HepG2 (cell line): ENCODE measurements around the gene NEK5. TPM values are rescaled to one million over a fixed set of nuclear protein-coding genes. Genes with fewer than 3 reads are reported as not detected.

Experiments
- FOSL2 ChIP-seq: sonication (generic); formaldehyde crosslinking; IDR thresholded peaks from 2 replicates; pipeline ENCODE4 v1.4.0; 2020; ENCODE audit warnings: missing genetic modification reagents
- FOXP4 ChIP-seq: sonication (generic); formaldehyde crosslinking; IDR thresholded peaks from 2 replicates; pipeline ENCODE4 v1.4.0; 2020; ENCODE audit warnings: missing genetic modification reagents
- HOXA7 ChIP-seq: sonication (generic); formaldehyde crosslinking; IDR thresholded peaks from 2 replicates; pipeline ENCODE4 v1.8.1; 2022; ENCODE audit warnings: mild to moderate bottlenecking, missing genetic modification reagents, moderate library complexity
- MNT ChIP-seq: fragments of 450-650 bp; IDR thresholded peaks from 2 replicates; pipeline ENCODE4 v1.6.1; 2016
- NBN ChIP-seq: fragments of 450-650 bp; conservative IDR thresholded peaks from 2 replicates; pipeline ENCODE4 v1.6.1; 2017
- NFKB2 ChIP-seq: sonication (generic); formaldehyde crosslinking; IDR thresholded peaks from 2 replicates; pipeline ENCODE4 v1.4.0; 2020; ENCODE audit warnings: missing genetic modification reagents, borderline replicate concordance
- SNRNP70 ChIP-seq: fragments of 200-400 bp; formaldehyde crosslinking; IDR thresholded peaks from 2 replicates; pipeline ENCODE4 v1.6.1; 2017; ENCODE audit warnings: mild to moderate bottlenecking, low read depth, low read length, moderate library complexity
- SOX13 ChIP-seq, 3 experiments: fragments of 450-650 bp in 1 of 3; sonication (generic) in 1 of 3; formaldehyde crosslinking in 1 of 3; IDR thresholded peaks in 2 of 3; conservative IDR thresholded peaks in 1 of 3; 2 replicates each; pipeline versions ENCODE4 v1.5.0 to v1.6.1; 2016 to 2020; ENCODE audit warnings: antibody characterized with exemption in 1 of 3, mild to moderate bottlenecking in 1 of 3, missing compliant biosample characterization in 1 of 3, missing genetic modification reagents in 1 of 3, moderate library complexity in 1 of 3
- ZBTB33 ChIP-seq: sonication (generic); formaldehyde crosslinking; IDR thresholded peaks from 2 replicates; pipeline ENCODE4 v1.4.0; 2020; ENCODE audit warnings: missing genetic modification reagents
- ZFP36L2 ChIP-seq: sonication (generic); formaldehyde crosslinking; IDR thresholded peaks from 2 replicates; pipeline ENCODE4 v1.4.0; 2020; ENCODE audit warnings: missing genetic modification reagents
- ZFP41 ChIP-seq: sonication (generic); formaldehyde crosslinking; IDR thresholded peaks from 2 replicates; pipeline ENCODE4 v1.4.0; 2020; ENCODE audit warnings: mild to moderate bottlenecking, missing genetic modification reagents, borderline replicate concordance
- ZNF12 ChIP-seq: sonication (generic); formaldehyde crosslinking; IDR thresholded peaks from 2 replicates; pipeline ENCODE4 v1.5.0; 2020; ENCODE audit warnings: missing genetic modification reagents
- ZNF558 ChIP-seq: sonication (generic); formaldehyde crosslinking; IDR thresholded peaks from 2 replicates; pipeline ENCODE4 v1.9.0; 2022; ENCODE audit warnings: mild to moderate bottlenecking, missing genetic modification reagents, borderline replicate concordance
- ZNF562 ChIP-seq: sonication (generic); formaldehyde crosslinking; IDR thresholded peaks from 2 replicates; pipeline ENCODE4 v1.8.0; 2022; ENCODE audit warnings: missing genetic modification reagents, borderline replicate concordance
- polyA plus RNA-seq, 8 experiments: library from polyadenylated mRNA; depleted of rRNA in 3 of 8; stranded (reverse) in 7 of 8; unstranded in 1 of 8; fragments of >200 nt; fragmentation: Illumina TruSeq in 4 of 8; extraction: Trizol in 4 of 8; gene quantifications; 2 replicates each; pipeline versions ENCODE4 v1.2.1 to v1.2.3, GENCODE V29; 2011 to 2016; ENCODE audit warnings: low read depth in 4 of 8, missing spikeins in 1 of 8, mixed read lengths in 1 of 8; ENCODE audit not compliant: insufficient read depth in 1 of 8
- total RNA-seq, 5 experiments: library from RNA; depleted of rRNA; stranded (reverse); fragments of >200 nt; fragmentation: Illumina TruSeq; extraction: Trizol; gene quantifications; 2 replicates each; pipeline ENCODE4 v1.2.3, GENCODE V29; 2016; ENCODE audit warnings: low read depth in 1 of 5
- TF ChIP-seq, protein P1 (sequence below): sonication (generic); formaldehyde crosslinking; IDR thresholded peaks from 2 replicates; pipeline ENCODE4 v1.8.0; 2023; ENCODE audit warnings: mild to moderate bottlenecking, missing genetic modification reagents
- TF ChIP-seq, protein P2 (sequence below): sonication (generic); formaldehyde crosslinking; IDR thresholded peaks from 2 replicates; pipeline ENCODE4 v1.9.0; 2022; ENCODE audit warnings: low read depth, missing genetic modification reagents
- TF ChIP-seq, protein P3 (sequence below): sonication (generic); formaldehyde crosslinking; IDR thresholded peaks from 2 replicates; pipeline ENCODE4 v1.8.0; 2022; ENCODE audit warnings: mild to moderate bottlenecking, missing genetic modification reagents, borderline replicate concordance

The NEK5 gene
- total and polyA plus RNA-seq, 2 of the 13 experiments (the other 11 are each of a cell fraction or from before 2014, with no cell fraction given) = 0.12 to 0.22 TPM

DNA sequence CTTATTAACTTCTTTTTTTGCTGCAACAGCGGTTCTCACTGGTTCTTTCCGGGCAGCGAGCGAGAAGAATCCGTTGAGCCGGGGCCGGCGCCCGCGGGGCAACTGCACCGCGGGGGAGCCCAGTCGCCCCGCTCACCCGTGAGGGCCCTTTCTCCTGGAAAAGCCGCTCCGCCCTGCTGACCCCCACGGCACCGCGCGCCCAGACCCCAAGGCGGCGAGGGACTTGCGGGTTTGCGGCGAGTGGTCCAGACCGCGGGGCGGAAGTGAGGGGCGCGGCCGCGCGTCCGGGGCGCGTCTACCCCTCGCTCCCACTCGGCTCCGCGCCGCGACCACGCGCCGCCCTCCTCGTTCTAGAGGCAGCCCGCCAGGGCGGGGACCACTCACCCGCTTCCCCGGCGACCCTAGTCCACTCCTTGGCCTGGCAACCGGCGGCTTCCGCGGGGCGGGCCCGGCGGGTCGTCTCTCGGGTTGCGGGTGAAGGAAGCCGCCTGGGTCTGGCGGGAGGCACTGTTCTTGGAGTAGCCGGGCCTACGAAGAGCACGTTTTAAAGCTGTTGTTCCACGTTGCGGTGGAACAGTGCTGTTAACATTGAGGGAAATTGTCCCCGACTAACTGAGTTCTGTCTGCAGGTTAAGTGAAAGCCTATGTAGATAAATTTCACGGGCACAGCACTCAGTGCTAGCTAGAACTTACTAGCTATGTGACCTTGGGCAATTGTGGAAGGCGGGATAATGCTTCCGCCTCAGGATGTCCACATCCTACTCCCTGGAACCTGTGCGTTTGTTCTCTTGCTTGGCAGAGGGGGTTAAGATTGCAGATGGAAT is 30.5 kb upstream of the NEK5 start, which contains the start of gene NEK3 (continued):
- TF ChIP-seq, protein P1, sequence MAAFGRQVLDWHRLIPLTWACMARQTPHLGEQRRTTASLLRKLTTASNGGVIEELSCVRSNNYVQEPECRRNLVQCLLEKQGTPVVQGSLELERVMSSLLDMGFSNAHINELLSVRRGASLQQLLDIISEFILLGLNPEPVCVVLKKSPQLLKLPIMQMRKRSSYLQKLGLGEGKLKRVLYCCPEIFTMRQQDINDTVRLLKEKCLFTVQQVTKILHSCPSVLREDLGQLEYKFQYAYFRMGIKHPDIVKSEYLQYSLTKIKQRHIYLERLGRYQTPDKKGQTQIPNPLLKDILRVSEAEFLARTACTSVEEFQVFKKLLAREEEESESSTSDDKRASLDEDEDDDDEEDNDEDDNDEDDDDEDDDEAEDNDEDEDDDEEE (CRISPR knock-in tag) = no peak
- TF ChIP-seq HOXA7 (CRISPR knock-in tag) (no peak), ZFP41 (CRISPR knock-in tag) (peak; percentile 98), ZNF558 (CRISPR knock-in tag) (peak; percentile 91; the same call in 1 of the 2 replicates), SOX13 (IDR thresholded peaks at IDR 0.05) (no peak), SOX13 (CRISPR knock-in tag; conservative IDR thresholded peaks at IDR 0.05 in 1 of 2, IDR thresholded peaks at IDR 0.05 in 1 of 2) (peak in 1 of 2 experiments; percentile 28; a peak in 2 of 4 replicates), NFKB2 (CRISPR knock-in tag) (peak; percentile 91), ZBTB33 (no peak), ZNF12 (CRISPR knock-in tag) (no peak), MNT (peak; percentile 23; the same call in 1 of the 2 replicates), FOXP4 (peak; percentile 30; the same call in 1 of the 2 replicates), ZNF562 (peak; percentile 69; the same call in 1 of the 2 replicates), FOSL2 (CRISPR knock-in tag) (peak; percentile 16), NBN (no peak), SNRNP70 (no peak), ZFP36L2 (0 out of 2 replicates have a peak, but pooled peaks have one; percentile 39)
- TF ChIP-seq, protein P2, sequence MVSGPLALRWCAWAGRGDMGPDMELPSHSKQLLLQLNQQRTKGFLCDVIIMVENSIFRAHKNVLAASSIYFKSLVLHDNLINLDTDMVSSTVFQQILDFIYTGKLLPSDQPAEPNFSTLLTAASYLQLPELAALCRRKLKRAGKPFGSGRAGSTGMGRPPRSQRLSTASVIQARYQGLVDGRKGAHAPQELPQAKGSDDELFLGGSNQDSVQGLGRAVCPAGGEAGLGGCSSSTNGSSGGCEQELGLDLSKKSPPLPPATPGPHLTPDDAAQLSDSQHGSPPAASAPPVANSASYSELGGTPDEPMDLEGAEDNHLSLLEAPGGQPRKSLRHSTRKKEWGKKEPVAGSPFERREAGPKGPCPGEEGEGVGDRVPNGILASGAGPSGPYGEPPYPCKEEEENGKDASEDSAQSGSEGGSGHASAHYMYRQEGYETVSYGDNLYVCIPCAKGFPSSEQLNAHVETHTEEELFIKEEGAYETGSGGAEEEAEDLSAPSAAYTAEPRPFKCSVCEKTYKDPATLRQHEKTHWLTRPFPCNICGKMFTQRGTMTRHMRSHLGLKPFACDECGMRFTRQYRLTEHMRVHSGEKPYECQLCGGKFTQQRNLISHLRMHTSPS = 0 out of 2 replicates have a peak, but pooled peaks have one; percentile 49
- TF ChIP-seq, protein P3, sequence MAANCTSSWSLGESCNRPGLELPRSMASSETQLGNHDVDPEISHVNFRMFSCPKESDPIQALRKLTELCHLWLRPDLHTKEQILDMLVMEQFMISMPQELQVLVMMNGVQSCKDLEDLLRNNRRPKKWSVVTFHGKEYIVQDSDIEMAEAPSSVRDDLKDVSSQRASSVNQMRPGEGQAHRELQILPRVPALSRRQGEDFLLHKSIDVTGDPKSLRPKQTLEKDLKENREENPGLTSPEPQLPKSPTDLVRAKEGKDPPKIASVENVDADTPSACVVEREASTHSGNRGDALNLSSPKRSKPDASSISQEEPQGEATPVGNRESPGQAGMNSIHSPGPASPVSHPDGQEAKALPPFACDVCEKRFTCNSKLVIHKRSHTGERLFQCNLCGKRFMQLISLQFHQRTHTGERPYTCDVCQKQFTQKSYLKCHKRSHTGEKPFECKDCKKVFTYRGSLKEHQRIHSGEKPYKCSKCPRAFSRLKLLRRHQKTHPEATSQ (CRISPR knock-in tag) = no peak
